GM12878 (cell line): ENCODE results near the gene CAMK2D. TPM values are rescaled to one million over a fixed set of nuclear protein-coding genes. Genes with fewer than 3 reads are reported as not detected.
A peak's percentile ranks its signal among the peaks of the same experiment; 100 is the strongest.

Experiments
- ATAC-seq: fragments of 200-7000 bp; cut with Tn5 transposase; 3 replicates; pipeline ENCODE4 v1.9.1; 2020; ENCODE audit warnings: mild to moderate bottlenecking, moderate library complexity
- BruUV-seq: library from RNA; stranded (reverse); fragments of 400-500 nt; replicated peaks from 2 replicates; lab custom pipeline; 2021; lab: Mats Ljungman, UMichigan
- CTCF ChIA-PET: fragments of 300-600 bp; sonication (Branson Sonifier 250); formaldehyde crosslinking; extraction: SDS; loops from one replicate; lab custom pipeline; 2021; ENCODE audit warnings: inconsistent platforms; lab: Yijun Ruan, JAX
- POLR2A ChIA-PET: fragments of 350-600 bp; formaldehyde crosslinking; extraction: SDS; loops from one replicate; lab custom pipeline; 2021; ENCODE audit warnings: inconsistent platforms; lab: Charles Lee
- RAD21 ChIA-PET: fragments of 300-600 bp; sonication (Branson Sonifier 250); formaldehyde crosslinking; loops from one replicate; lab custom pipeline; 2023; ENCODE audit warnings: antibody characterized with exemption; ENCODE audit not compliant: unreplicated experiment; lab: Charles Lee
- SMC1A ChIA-PET: fragments of 300-600 bp; sonication (Branson Sonifier 250); formaldehyde crosslinking; loops from one replicate; lab custom pipeline; 2023; ENCODE audit not compliant: unreplicated experiment, uncharacterized antibody; lab: Charles Lee
- DNase-seq: peaks from one replicate; pipeline ENCODE4 v3.0.0-alpha.2; 2011; ENCODE audit warnings: low read depth, low spot score
- FAIRE-seq: peaks from 3 replicates; lab custom pipeline; 2011; peaks lifted over from hg19 to GRCh38; lab: Jason Lieb, UNC
- H2AFZ ChIP-seq: 2 replicates; pipeline ENCODE4 v1.6.0; 2011; ENCODE audit warnings: low read depth, low read length, control low read depth; ENCODE audit not compliant: control insufficient read depth
- H3K27ac ChIP-seq: 2 replicates; pipeline ENCODE4 v1.5.1; 2011; ENCODE audit warnings: control low read depth; ENCODE audit not compliant: control insufficient read depth, insufficient read depth
- H3K27me3 ChIP-seq, 2 experiments: replicated peaks in 1 of 2; 2 replicates each; pipeline versions ENCODE4 v1.6.0 to v1.6.1; 2011; ENCODE audit warnings: low read length in 1 of 2; ENCODE audit not compliant: control insufficient read depth in 2 of 2, insufficient read depth in 2 of 2
- H3K36me3 ChIP-seq, 2 experiments: 2 replicates each; pipeline ENCODE4 v1.5.1; 2011; ENCODE audit warnings: low read length in 1 of 2; ENCODE audit not compliant: control insufficient read depth in 2 of 2, insufficient read depth in 2 of 2
- H3K4me1 ChIP-seq: 2 replicates; pipeline ENCODE4 v1.6.1; 2011; ENCODE audit warnings: mild to moderate bottlenecking, low read length, moderate library complexity, mixed read lengths; ENCODE audit not compliant: control insufficient read depth, insufficient read depth
- H3K4me2 ChIP-seq: 2 replicates; pipeline ENCODE4 v1.6.0; 2011; ENCODE audit warnings: control low read depth; ENCODE audit not compliant: control insufficient read depth, insufficient read depth
- H3K4me3 ChIP-seq: fragments of 200-600 bp; sonication (generic); 2 replicates; pipeline ENCODE4 v1.5.1; 2016
- H3K79me2 ChIP-seq: 2 replicates; pipeline ENCODE4 v1.6.0; 2011; ENCODE audit warnings: low read length; ENCODE audit not compliant: control insufficient read depth, insufficient read depth
- H3K9ac ChIP-seq: 2 replicates; pipeline ENCODE4 v1.8.0; 2011; ENCODE audit warnings: low read length, control low read depth, mixed read lengths; ENCODE audit not compliant: control insufficient read depth, insufficient read depth
- H3K9me3 ChIP-seq: replicated peaks from 3 replicates; pipeline ENCODE4 v1.5.1; 2011; ENCODE audit warnings: mild to moderate bottlenecking, low read length; ENCODE audit not compliant: control insufficient read depth, insufficient read depth
- H4K20me1 ChIP-seq: 2 replicates; pipeline ENCODE4 v1.6.0; 2011; ENCODE audit not compliant: control insufficient read depth, insufficient read depth
- CTCF ChIP-seq, 3 experiments: IDR thresholded peaks in 2 of 3; conservative IDR thresholded peaks in 1 of 3; 2 replicates each; pipeline ENCODE4 v1.5.1; 2011; ENCODE audit warnings: low read depth in 3 of 3, low read length in 3 of 3, mild to moderate bottlenecking in 3 of 3, control low read depth in 2 of 3, moderate library complexity in 2 of 3, inconsistent platforms in 1 of 3, mixed read lengths in 1 of 3; ENCODE audit not compliant: control insufficient read depth in 2 of 3, insufficient read depth in 1 of 3; ENCODE audit errors: extremely low read depth in 1 of 3
- ESRRA ChIP-seq: IDR thresholded peaks from 2 replicates; pipeline ENCODE4 v1.6.1; 2012; ENCODE audit warnings: mild to moderate bottlenecking, low read length, improper control_type of control experiment
- FOXK2 ChIP-seq: fragments of 450-650 bp; IDR thresholded peaks from 2 replicates; pipeline ENCODE4 v1.6.1; 2017; ENCODE audit warnings: mild to moderate bottlenecking, moderate library complexity
- RAD21 ChIP-seq: IDR thresholded peaks from 2 replicates; pipeline ENCODE4 v1.6.1; 2011; ENCODE audit warnings: mild to moderate bottlenecking, low read depth, low read length, moderate library complexity; ENCODE audit not compliant: insufficient read depth
- SKIL ChIP-seq: fragments of 450-650 bp; IDR thresholded peaks from 2 replicates; pipeline ENCODE4 v1.6.1; 2017; ENCODE audit warnings: mild to moderate bottlenecking, low read depth, inconsistent platforms; ENCODE audit not compliant: poor library complexity, severe bottlenecking
- SMC3 ChIP-seq: IDR thresholded peaks from 2 replicates; pipeline ENCODE4 v1.6.1; 2011; ENCODE audit warnings: low read length, improper control_type of control experiment, borderline replicate concordance
- ZNF592 ChIP-seq: fragments of 450-650 bp; IDR thresholded peaks from 2 replicates; pipeline ENCODE4 v1.6.1; 2017; ENCODE audit warnings: mild to moderate bottlenecking, moderate library complexity
- WGBS: methylation state at CpG from one replicate; pipeline ENCODE4 v1.1.6; 2016; ENCODE audit warnings: low lambda C conversion rate; ENCODE audit not compliant: insufficient replicate concordance, insufficient coverage; ENCODE audit errors: missing lambda C conversion rate; 5-methylcytosine and 5-hydroxymethylcytosine counted together
- in situ Hi-C: fragments of 300-500 bp; cut with MboI; formaldehyde crosslinking; loops from 9 replicates; pipeline ENCODE4 v1.14.3; 2018; ENCODE audit warnings: mixed read lengths
- intact Hi-C: fragments of 100-400 bp; cut with micrococcal nuclease; formaldehyde crosslinking; loops from one replicate; pipeline ENCODE4 v1.14.2; 2022; ENCODE audit not compliant: unreplicated experiment
- polyA plus RNA-seq, 11 experiments: library from polyadenylated mRNA; depleted of rRNA in 4 of 11; unstranded in 6 of 11; stranded (reverse) in 5 of 11; fragments of >200 nt; fragmentation: Nextera tagmentation in 4 of 11; fragmentation: Illumina TruSeq in 1 of 11; extraction: Ambion mirVana in 4 of 11; extraction: Trizol in 1 of 11; gene quantifications; 1 replicate in 1 of 11; 2 replicates in 10 of 11; pipeline versions ENCODE4 v1.2.1 to v1.2.3, GENCODE V29; 2011 to 2016; ENCODE audit warnings: inconsistent platforms in 2 of 11, missing spikeins in 2 of 11, low read depth in 1 of 11
- total RNA-seq, 4 experiments: library from RNA; depleted of rRNA in 3 of 4; stranded (reverse); fragments of >200 nt in 3 of 4; fragmentation: Illumina TruSeq in 1 of 4; extraction: Trizol in 1 of 4; gene quantifications; 2 replicates each; pipeline versions ENCODE4 v1.2.1 to v1.2.3, GENCODE V29; 2013 to 2021

The CAMK2D gene
- total and polyA plus RNA-seq, 10 of the 15 experiments (the other 5 are each of a cell fraction or from before 2014, with no cell fraction given): 6.9 to 88.5 (median 12.9) TPM

GRCh38 chr4:113781439-113782040 lies 20.0 kb upstream of the CAMK2D start:
- Histone ChIP-seq H3K27me3 (no peaks in the 10 kb centered on the region), H3K4me1 (no peaks in the 10 kb centered on the region)
- POLR2A ChIA-PET: no interaction called here
- 5% methylated on average over 2 of the region's 2 CpGs for WGBS
- TF ChIP-seq RAD21 (peak; percentile 65), CTCF (IDR thresholded peaks at IDR 0.05 in 2 of 3, conservative IDR thresholded peaks at IDR 0.05 in 1 of 3; ENCODE audit: control insufficient read depth in 2 of 3, extremely low read depth in 1 of 3, insufficient read depth in 1 of 3, low read depth in 3 of 3, low read length in 3 of 3) (peak; percentile 45 to 47 (median 47); a peak in 4 of 6 replicates), FOXK2 (no peak), SMC3 (peak; percentile 66; the same call in 1 of the 2 replicates), ZNF592 (no peak), SKIL (peak; percentile 32), ESRRA (no peak)
- TF ChIP-seq, all 136 proteins: peak for 4
- H3K4me2 ChIP-seq: no peak overlapping the region
- ChIA-PET SMC1A (interaction anchor here (0.9 to 4.3 kb wide), 8 partner anchors 9 to 387 kb away, joined by 3 to 31 read pairs (median 4); no protein-coding TSS in a partner anchor), CTCF (interaction anchor here (0.9 to 4.2 kb wide), 8 partner anchors 19 to 386 kb away, joined by 3 to 17 read pairs (median 4); no protein-coding TSS in a partner anchor), RAD21 (interaction anchor here (2.7 kb wide), 1 partner anchor 56 kb away, joined by 14 read pairs; no protein-coding TSS in a partner anchor)
- no peak for DNase-seq
- no TSS peak for BruUV-seq
- no peaks in the 10 kb centered on the region for H3K79me2 ChIP-seq
- no peak overlapping the region; the same call in 1 of the 2 replicates for H2AFZ ChIP-seq
- in situ Hi-C loops: loop anchor here (10.0 kb wide), 1 partner anchor 293 kb away; no protein-coding TSS in a partner anchor
- H3K36me3 ChIP-seq: no peaks in the 10 kb centered on the region
- H3K9me3 ChIP-seq: no peaks in the 10 kb centered on the region; the same call in 1 of the 3 replicates
- H3K9ac ChIP-seq: no peak overlapping the region
- no peaks in the 10 kb centered on the region for H4K20me1 ChIP-seq
- no peak for FAIRE-seq
- H3K4me3 ChIP-seq: no peak overlapping the region
- intact Hi-C loops: loop anchor here (5.0 kb wide), 4 partner anchors 56 to 291 kb away; no protein-coding TSS in a partner anchor
- no peak overlapping the region for H3K27ac ChIP-seq
- peak; percentile 80 for ATAC-seq
